Loucy (cell line): ENCODE measurements around the gene LMOD1.

Experiments used
- H2AFZ ChIP-seq: fragments of 200-600 bp; sonication (generic); 2 replicates; pipeline ENCODE4 v1.6.0; 2016; ENCODE audit warnings: antibody characterized with exemption, mild to moderate bottlenecking, low read length, moderate library complexity
- H3F3A ChIP-seq: fragments of 200-600 bp; 2 replicates; pipeline ENCODE4 v1.6.0; 2016; ENCODE audit warnings: antibody characterized with exemption, low read depth, mild to moderate bottlenecking
- H3K27me3 ChIP-seq: fragments of 200-600 bp; sonication (generic); 2 replicates; pipeline ENCODE4 v1.6.1; 2014; ENCODE audit warnings: low read length, mild to moderate bottlenecking; ENCODE audit not compliant: insufficient read depth, poor library complexity, severe bottlenecking
- H3K36me3 ChIP-seq: fragments of 200-600 bp; sonication (generic); 2 replicates; pipeline ENCODE4 v1.6.1; 2016; ENCODE audit warnings: low read length; ENCODE audit not compliant: insufficient read depth
- H3K4me1 ChIP-seq: fragments of 200-600 bp; sonication (generic); 2 replicates; pipeline ENCODE4 v1.5.1; 2014; ENCODE audit warnings: low read length, mild to moderate bottlenecking; ENCODE audit not compliant: insufficient read depth, poor library complexity, severe bottlenecking
- H3K4me2 ChIP-seq: fragments of 200-600 bp; sonication (generic); 2 replicates; pipeline ENCODE4 v1.6.0; 2014; ENCODE audit warnings: antibody characterized with exemption, low read length, low read depth, mild to moderate bottlenecking; ENCODE audit not compliant: poor library complexity, severe bottlenecking
- H3K4me3 ChIP-seq: fragments of 200-600 bp; sonication (generic); 2 replicates; pipeline ENCODE4 v1.5.1; 2014; ENCODE audit warnings: low read length, mild to moderate bottlenecking, mixed read lengths; ENCODE audit not compliant: poor library complexity, severe bottlenecking
- H3K79me2 ChIP-seq: fragments of 200-600 bp; sonication (generic); 2 replicates; pipeline ENCODE4 v1.6.1; 2014; ENCODE audit warnings: low read length; ENCODE audit not compliant: insufficient read depth
- H3K9ac ChIP-seq: fragments of 200-600 bp; sonication (generic); 2 replicates; pipeline ENCODE4 v1.6.0; 2014; ENCODE audit warnings: mild to moderate bottlenecking, low read depth, low read length, moderate library complexity; ENCODE audit not compliant: poor library complexity, severe bottlenecking
- H3K9me2 ChIP-seq: fragments of 200-600 bp; sonication (generic); replicated peaks from 2 replicates; pipeline ENCODE4 v1.6.1; 2016; ENCODE audit warnings: low read depth, low read length, mixed read lengths
- H3K9me3 ChIP-seq: fragments of 200-600 bp; sonication (generic); 2 replicates; pipeline ENCODE4 v1.6.1; 2014; ENCODE audit warnings: mild to moderate bottlenecking, antibody characterized with exemption, low read length, low read depth; ENCODE audit not compliant: insufficient read depth
- H4K20me1 ChIP-seq: fragments of 200-600 bp; sonication (generic); 2 replicates; pipeline ENCODE4 v1.6.0; 2014; ENCODE audit warnings: antibody characterized with exemption, low read length, mild to moderate bottlenecking; ENCODE audit not compliant: insufficient read depth, poor library complexity, severe bottlenecking
- CTCF ChIP-seq: fragments of 200-600 bp; sonication (generic); conservative IDR thresholded peaks from 2 replicates; pipeline ENCODE4 v1.5.1; 2014; ENCODE audit warnings: mild to moderate bottlenecking, antibody characterized with exemption, low read length
- EZH2phosphoT487 ChIP-seq: fragments of 200-600 bp; IDR thresholded peaks from 2 replicates; pipeline ENCODE4 v1.6.1; 2018; ENCODE audit warnings: antibody characterized with exemption, mild to moderate bottlenecking, moderate library complexity, borderline replicate concordance

LMOD1 gene

GRCh38 chr1:201889090-201889968 is 57.0 kb downstream of the LMOD1 start:
- Histone ChIP-seq H3K4me1 (no peaks in the 10 kb centered on the region), H3K4me2 (no peak overlapping the region), H3K79me2 (no peaks in the 10 kb centered on the region), H3K9me2 (no peaks in the 10 kb centered on the region), H3K9ac (no peak overlapping the region), H3K27me3 (no peaks in the 10 kb centered on the region), H3F3A (no peaks in the 10 kb centered on the region), H3K36me3 (no peaks in the 10 kb centered on the region), H2AFZ (no peak overlapping the region), H3K4me3 (no peak overlapping the region), H3K9me3 (no peaks in the 10 kb centered on the region), H4K20me1 (no peaks in the 10 kb centered on the region)
- TF ChIP-seq EZH2phosphoT487 (no peak), CTCF (no peak)

DNA sequence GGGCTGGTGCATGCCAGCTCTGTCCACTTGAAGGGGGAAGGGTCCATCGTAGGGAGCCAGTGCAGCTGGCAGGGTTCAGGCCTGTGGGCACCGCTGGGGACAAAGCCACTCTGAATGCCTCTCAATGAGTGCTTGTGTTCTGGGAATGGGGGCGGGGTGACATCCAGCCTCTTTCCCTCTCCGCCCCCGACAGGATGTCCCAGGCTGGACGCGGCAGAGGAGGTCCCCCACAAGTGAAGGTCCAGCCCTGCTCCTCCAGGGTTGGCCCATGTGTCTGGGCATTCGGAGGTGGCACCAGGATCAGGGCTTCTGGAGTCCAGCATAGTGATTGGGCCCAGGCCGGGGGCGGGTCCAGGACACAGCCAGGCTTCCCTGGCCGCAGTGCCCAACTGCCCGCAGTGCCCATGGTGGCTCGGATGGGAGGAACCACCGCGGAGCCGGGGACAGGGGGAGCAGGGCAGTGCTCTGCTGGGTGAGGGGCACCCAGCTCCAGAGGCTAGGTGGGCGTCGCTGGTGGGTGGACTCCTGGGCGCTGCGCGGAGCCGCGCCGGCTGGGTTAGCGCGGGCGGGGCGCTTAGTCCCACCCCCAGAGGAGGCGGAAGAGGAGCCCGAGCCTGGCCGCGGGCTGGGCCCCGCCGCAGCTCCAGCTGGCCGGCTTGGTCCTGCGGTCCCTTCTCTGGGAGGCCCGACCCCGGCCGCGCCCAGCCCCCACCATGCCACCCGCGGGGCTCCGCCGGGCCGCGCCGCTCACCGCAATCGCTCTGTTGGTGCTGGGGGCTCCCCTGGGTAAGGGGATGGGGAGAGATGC is 57.9 kb downstream of the LMOD1 start, which contains the start of gene SHISA4:
SHISA4 (plus strand) TSS at position 617 of the 808 bp plus-strand sequence; CDS start at position 714, 97 bp downstream.
- H3K36me3 ChIP-seq: no peaks in the 10 kb centered on the region
- TF ChIP-seq CTCF (no peak), EZH2phosphoT487 (no peak)
- H4K20me1 ChIP-seq: no peaks in the 10 kb centered on the region
- no peaks in the 10 kb centered on the region for H3F3A ChIP-seq
- no peaks in the 10 kb centered on the region for H3K9me2 ChIP-seq
- no peak within 1 kb of the TSS for H3K9ac ChIP-seq
- no peaks in the 10 kb centered on the region for H3K79me2 ChIP-seq
- H3K9me3 ChIP-seq: no peaks in the 10 kb centered on the region
- no peak within 1 kb of the TSS for H2AFZ ChIP-seq
- H3K27me3 ChIP-seq: no peaks in the 10 kb centered on the region
- H3K4me2 ChIP-seq: no peak within 1 kb of the TSS
- no peaks in the 10 kb centered on the region for H3K4me1 ChIP-seq
- no peak within 1 kb of the TSS for H3K4me3 ChIP-seq

DNA sequence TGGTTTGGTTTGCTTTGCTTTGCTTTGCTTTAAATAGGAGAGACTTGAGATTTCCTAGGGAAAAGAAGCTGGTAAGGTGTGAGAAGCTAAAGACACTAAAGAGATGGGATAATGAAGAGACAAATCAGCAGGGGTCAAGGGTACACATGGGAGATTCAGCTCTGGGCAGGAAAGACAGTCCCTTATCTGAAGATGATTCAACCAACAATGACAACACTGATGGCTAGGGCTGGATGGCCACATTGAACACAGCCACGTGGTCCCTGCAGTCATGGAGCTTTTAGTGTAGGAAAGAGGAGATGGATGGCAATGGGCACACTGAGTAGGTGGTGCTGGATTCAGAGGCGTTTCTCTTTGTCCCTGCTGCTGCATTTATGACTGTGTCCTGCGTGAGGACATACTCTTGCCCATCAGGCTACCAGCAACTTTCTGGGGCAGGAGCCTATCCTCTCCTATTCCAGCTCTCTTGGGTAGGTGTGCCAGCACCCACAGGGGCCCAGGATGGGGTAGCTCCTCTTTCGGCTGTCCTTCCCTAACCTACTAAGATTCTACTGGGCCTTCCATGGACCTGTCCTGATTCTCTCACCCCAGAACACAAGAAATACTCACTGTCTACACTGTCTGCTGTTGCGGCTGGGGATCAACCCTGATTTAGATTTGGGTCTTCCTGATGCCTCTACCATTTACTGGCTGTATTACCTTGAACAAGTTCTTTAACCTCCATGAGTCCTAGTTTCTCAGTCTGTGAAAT is 59.1 kb downstream of the LMOD1 start:
- H3K79me2 ChIP-seq: no peaks in the 10 kb centered on the region
- H3K36me3 ChIP-seq: no peaks in the 10 kb centered on the region
- no peak overlapping the region for H3K4me2 ChIP-seq
- H3K9me2 ChIP-seq: no peaks in the 10 kb centered on the region
- no peaks in the 10 kb centered on the region for H4K20me1 ChIP-seq
- no peak for TF ChIP-seq CTCF
- no peak for TF ChIP-seq EZH2phosphoT487
- no peaks in the 10 kb centered on the region for H3K4me1 ChIP-seq
- H3K27me3 ChIP-seq: no peaks in the 10 kb centered on the region
- H3F3A ChIP-seq: no peaks in the 10 kb centered on the region
- H3K4me3 ChIP-seq: no peak overlapping the region
- no peaks in the 10 kb centered on the region for H3K9me3 ChIP-seq
- H2AFZ ChIP-seq: no peak overlapping the region
- H3K9ac ChIP-seq: no peak overlapping the region
